Measurements from ENCODE around the gene SEPSECS. TPM values are rescaled to one million over a fixed set of nuclear protein-coding genes. Genes with fewer than 3 reads are reported as not detected.

Gene SEPSECS
- polyA plus RNA-seq (2011; rRNA removed) (2.6 and 4.9 TPM in 2 replicates), polyA minus RNA-seq (2011; rRNA and poly(A)+ RNA removed) (1.8 and 2.8 TPM in 2 replicates)

DNA sequence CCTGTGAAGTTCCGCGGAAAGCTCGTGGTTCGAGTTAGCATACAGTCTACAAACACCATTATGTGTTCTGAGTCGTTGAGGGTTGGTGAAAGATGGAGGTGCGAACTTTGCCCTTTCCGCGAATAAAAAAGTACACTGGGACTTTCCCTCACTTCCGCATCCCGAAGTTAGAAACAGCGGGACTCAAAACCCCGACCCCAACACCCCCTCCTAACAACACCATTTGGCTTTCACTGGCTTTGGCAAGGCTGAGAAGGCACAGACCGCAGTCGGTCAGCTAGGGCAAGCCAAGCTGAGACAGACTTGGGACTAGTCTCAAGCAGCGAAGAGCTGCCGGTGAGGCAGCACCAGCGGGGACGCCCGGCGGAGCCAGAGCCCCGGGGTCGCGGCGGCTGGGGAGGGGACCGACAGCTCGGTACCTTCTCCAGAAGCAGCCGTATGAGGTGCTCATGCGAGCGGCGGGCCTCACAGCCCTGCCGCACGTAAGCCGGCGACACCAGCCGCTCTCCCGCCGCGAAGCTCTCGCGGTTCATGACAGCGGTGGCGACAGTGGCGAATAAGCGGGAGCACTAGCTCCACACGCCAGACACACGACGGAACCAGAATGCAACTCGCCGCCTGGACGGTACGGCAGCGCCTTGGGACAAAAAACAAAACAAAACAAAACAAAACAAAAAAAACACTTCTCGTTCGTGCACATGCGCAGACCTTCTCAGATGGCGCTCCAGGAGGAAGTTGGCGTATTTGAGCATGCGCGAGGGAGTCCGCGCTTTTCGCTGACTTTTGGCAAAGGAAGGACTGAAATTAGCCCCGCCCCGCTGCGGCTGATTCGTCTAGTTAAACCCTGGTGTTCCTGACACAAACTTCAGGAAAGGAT lies at the start of gene SEPSECS:
Gene SEPSECS, minus strand, starts transcription at position 613 of the 877 bp plus-strand sequence. Its CDS starts 80 bp downstream, at position 533.
- TF ChIP-seq, protein P1, sequence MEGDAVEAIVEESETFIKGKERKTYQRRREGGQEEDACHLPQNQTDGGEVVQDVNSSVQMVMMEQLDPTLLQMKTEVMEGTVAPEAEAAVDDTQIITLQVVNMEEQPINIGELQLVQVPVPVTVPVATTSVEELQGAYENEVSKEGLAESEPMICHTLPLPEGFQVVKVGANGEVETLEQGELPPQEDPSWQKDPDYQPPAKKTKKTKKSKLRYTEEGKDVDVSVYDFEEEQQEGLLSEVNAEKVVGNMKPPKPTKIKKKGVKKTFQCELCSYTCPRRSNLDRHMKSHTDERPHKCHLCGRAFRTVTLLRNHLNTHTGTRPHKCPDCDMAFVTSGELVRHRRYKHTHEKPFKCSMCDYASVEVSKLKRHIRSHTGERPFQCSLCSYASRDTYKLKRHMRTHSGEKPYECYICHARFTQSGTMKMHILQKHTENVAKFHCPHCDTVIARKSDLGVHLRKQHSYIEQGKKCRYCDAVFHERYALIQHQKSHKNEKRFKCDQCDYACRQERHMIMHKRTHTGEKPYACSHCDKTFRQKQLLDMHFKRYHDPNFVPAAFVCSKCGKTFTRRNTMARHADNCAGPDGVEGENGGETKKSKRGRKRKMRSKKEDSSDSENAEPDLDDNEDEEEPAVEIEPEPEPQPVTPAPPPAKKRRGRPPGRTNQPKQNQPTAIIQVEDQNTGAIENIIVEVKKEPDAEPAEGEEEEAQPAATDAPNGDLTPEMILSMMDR (IDR thresholded peaks at IDR 0.05; ENCODE audit: insufficient read depth, low read depth, low read length): no peak
- ChIA-PET CTCF (interaction anchor here (0.9 to 2.5 kb wide), 2 partner anchors 15 to 207 kb away, joined by 3 to 11 read pairs; no protein-coding TSS in a partner anchor), POLR2A (interaction anchor here (0.6 to 0.9 kb wide), 2 partner anchors 13 to 241 kb away, joined by 3 to 4 read pairs; no protein-coding TSS in a partner anchor)

GRCh38 chr4:25209702-25210101 lies 49.5 kb upstream of the SEPSECS start:
- no peaks in the 10 kb centered on the region for H3K36me3 ChIP-seq (ENCODE audit: control insufficient read depth, insufficient read depth, low read length)
- H3K27me3 ChIP-seq (ENCODE audit: control insufficient read depth, insufficient read depth, low read length): peaks cover 1% of the 10 kb centered on the region; the same call in 1 of the 2 replicates
- DNase-seq (ENCODE audit: low read depth): no peak
- POLR2A ChIA-PET: no interaction called here
- TF ChIP-seq, protein P1 (IDR thresholded peaks at IDR 0.05; ENCODE audit: insufficient read depth, low read depth, low read length): no peak
- H3K4me3 ChIP-seq (ENCODE audit: low read depth, low read length): no peak overlapping the region
- CTCF ChIA-PET: no interaction called here

More for the DNA sequence above, at the start of gene SEPSECS:
- DNase-seq (ENCODE audit: low read depth): peak; percentile 92
- Histone ChIP-seq H3K36me3 (ENCODE audit: control insufficient read depth, insufficient read depth, low read length) (no peaks in the 10 kb centered on the region), H3K27me3 (ENCODE audit: control insufficient read depth, insufficient read depth, low read length) (no peaks in the 10 kb centered on the region), H3K4me3 (ENCODE audit: low read depth, low read length) (peak within 1 kb of the TSS; percentile 77)

- TF ChIP-seq, protein P1 (IDR thresholded peaks at IDR 0.05; ENCODE audit: insufficient read depth, low read depth, low read length): no peak
- ChIA-PET POLR2A (no interaction called here), CTCF (no interaction called here)
- Histone ChIP-seq H3K36me3 (ENCODE audit: control insufficient read depth, insufficient read depth, low read length) (no peaks in the 10 kb centered on the region), H3K4me3 (ENCODE audit: low read depth, low read length) (no peak overlapping the region), H3K27me3 (ENCODE audit: control insufficient read depth, insufficient read depth, low read length) (peaks cover 1% of the 10 kb centered on the region; the same call in 1 of the 2 replicates)
- no peak for DNase-seq (ENCODE audit: low read depth)
Measured at GRCh38 chr4:25207997-25208396, 47.7 kb upstream of the SEPSECS start.

DNA sequence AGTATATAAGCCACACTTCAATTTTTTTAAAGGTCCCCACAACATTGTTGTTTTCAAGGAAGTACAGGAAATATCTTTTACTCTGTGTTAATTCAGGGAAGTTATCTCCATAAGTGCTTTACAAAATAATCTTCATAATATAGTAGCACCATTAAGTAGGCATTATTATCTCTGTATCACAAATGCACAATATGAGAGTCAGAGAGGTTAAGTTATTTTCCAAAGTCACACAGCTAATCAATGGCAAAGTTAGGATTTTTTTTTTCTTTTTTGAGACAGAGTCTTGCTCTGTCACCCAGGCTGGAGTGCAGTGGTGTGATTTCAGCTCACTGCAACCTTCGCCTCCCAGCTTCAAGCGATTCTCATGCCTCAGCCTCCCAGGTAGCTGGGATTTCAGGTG lies 38.5 kb upstream of the SEPSECS start:
- TF ChIP-seq, protein P1 (IDR thresholded peaks at IDR 0.05; ENCODE audit: insufficient read depth, low read depth, low read length): no peak
- ChIA-PET POLR2A (no interaction called here), CTCF (interaction anchor here (1.4 to 1.7 kb wide), 2 partner anchors 12 to 20 kb away, joined by 3 to 6 read pairs; no protein-coding TSS in a partner anchor)
- DNase-seq (ENCODE audit: low read depth): no peak
- Histone ChIP-seq H3K4me3 (ENCODE audit: low read depth, low read length) (no peak overlapping the region), H3K27me3 (ENCODE audit: control insufficient read depth, insufficient read depth, low read length) (no peaks in the 10 kb centered on the region), H3K36me3 (ENCODE audit: control insufficient read depth, insufficient read depth, low read length) (no peaks in the 10 kb centered on the region)

GRCh38 chr4:25190407-25190806 lies 30.2 kb upstream of the SEPSECS start:
- Histone ChIP-seq H3K4me3 (ENCODE audit: low read depth, low read length) (no peak overlapping the region), H3K27me3 (ENCODE audit: control insufficient read depth, insufficient read depth, low read length) (no peaks in the 10 kb centered on the region), H3K36me3 (ENCODE audit: control insufficient read depth, insufficient read depth, low read length) (no peaks in the 10 kb centered on the region)
- TF ChIP-seq, protein P1 (IDR thresholded peaks at IDR 0.05; ENCODE audit: insufficient read depth, low read depth, low read length): no peak
- ChIA-PET POLR2A (no interaction called here), CTCF (no interaction called here)
- DNase-seq (ENCODE audit: low read depth): no peak
